Measurements from ENCODE around the gene CAPN11. TPM values are rescaled to one million over a fixed set of nuclear protein-coding genes. Genes with fewer than 3 reads are reported as not detected.

Gene CAPN11
- total and polyA plus RNA-seq, 2 experiments from 2014 or later = 1.1 to 1.7 TPM

DNA sequence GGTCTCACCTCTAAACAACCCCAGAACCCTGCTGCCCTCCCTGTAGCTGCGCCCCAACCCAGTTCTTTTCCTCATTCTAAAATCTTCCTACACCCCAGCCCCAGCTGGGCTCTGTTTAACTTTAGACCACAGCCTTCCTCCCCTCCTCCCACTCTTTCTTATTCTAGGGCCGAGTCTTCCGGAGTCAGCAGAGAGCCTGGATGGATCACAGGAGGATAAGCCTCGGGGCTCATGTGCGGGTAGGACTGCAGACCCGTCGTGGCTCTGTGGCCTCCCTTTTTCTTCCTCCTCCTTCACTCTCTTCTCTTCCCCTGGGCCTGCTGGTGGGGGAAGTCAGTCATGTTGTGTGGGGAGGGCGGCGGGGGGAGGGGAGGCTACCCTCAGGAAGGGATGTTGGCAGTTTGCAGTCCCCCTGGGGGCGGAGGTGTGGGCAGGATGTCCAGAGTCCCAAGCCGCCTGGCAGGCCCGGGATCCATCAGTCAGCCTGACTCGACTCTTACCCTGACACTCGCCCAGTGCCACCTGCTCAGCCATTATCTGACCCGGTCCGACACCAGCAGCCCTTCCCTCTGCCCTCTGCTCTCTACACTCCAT lies 8.1 kb downstream of the CAPN11 start:
- ATAC-seq (peak; percentile 86), DNase-seq (ENCODE audit: low spot score) (peak; percentile 78)
- peaks cover 20% of the 10 kb centered on the region for H3K4me1 ChIP-seq (ENCODE audit: insufficient read depth)
- H3F3A ChIP-seq (replicated peaks; ENCODE audit: low read depth) = no peaks in the 10 kb centered on the region
- peak overlapping the region; percentile 72; the same call in 1 of the 2 replicates for H3K27ac ChIP-seq (ENCODE audit: low read depth)
- H3K4me1 Mint-ChIP-seq = peaks cover 47% of the 10 kb centered on the region
- no peaks in the 10 kb centered on the region for H3K9me2 ChIP-seq (ENCODE audit: insufficient read depth)
- H3K27me3 Mint-ChIP-seq (ENCODE audit: insufficient read depth, low read depth, poor library complexity) = peaks cover 14% of the 10 kb centered on the region
- H3K36me3 ChIP-seq (ENCODE audit: insufficient read depth) = no peaks in the 10 kb centered on the region
- no peaks in the 10 kb centered on the region for H3K9me3 Mint-ChIP-seq
- H3K36me3 Mint-ChIP-seq (ENCODE audit: low read depth) = no peaks in the 10 kb centered on the region
- H3K27ac Mint-ChIP-seq = peak overlapping the region; percentile 88
- H4K20me1 ChIP-seq (replicated peaks; ENCODE audit: insufficient read depth) = no peaks in the 10 kb centered on the region
- peak overlapping the region; percentile 66 for H3K4me2 ChIP-seq
- TF ChIP-seq ZNF114 (CRISPR knock-in tag; IDR thresholded peaks at IDR 0.05) = no peak
- no peak for TF ChIP-seq ZNF331 (CRISPR knock-in tag; IDR thresholded peaks at IDR 0.05; ENCODE audit: low read depth)
- TF ChIP-seq EZH2phosphoT487 (IDR thresholded peaks at IDR 0.05; ENCODE audit: unreplicated experiment) = no peak
- TF ChIP-seq, protein P1, sequence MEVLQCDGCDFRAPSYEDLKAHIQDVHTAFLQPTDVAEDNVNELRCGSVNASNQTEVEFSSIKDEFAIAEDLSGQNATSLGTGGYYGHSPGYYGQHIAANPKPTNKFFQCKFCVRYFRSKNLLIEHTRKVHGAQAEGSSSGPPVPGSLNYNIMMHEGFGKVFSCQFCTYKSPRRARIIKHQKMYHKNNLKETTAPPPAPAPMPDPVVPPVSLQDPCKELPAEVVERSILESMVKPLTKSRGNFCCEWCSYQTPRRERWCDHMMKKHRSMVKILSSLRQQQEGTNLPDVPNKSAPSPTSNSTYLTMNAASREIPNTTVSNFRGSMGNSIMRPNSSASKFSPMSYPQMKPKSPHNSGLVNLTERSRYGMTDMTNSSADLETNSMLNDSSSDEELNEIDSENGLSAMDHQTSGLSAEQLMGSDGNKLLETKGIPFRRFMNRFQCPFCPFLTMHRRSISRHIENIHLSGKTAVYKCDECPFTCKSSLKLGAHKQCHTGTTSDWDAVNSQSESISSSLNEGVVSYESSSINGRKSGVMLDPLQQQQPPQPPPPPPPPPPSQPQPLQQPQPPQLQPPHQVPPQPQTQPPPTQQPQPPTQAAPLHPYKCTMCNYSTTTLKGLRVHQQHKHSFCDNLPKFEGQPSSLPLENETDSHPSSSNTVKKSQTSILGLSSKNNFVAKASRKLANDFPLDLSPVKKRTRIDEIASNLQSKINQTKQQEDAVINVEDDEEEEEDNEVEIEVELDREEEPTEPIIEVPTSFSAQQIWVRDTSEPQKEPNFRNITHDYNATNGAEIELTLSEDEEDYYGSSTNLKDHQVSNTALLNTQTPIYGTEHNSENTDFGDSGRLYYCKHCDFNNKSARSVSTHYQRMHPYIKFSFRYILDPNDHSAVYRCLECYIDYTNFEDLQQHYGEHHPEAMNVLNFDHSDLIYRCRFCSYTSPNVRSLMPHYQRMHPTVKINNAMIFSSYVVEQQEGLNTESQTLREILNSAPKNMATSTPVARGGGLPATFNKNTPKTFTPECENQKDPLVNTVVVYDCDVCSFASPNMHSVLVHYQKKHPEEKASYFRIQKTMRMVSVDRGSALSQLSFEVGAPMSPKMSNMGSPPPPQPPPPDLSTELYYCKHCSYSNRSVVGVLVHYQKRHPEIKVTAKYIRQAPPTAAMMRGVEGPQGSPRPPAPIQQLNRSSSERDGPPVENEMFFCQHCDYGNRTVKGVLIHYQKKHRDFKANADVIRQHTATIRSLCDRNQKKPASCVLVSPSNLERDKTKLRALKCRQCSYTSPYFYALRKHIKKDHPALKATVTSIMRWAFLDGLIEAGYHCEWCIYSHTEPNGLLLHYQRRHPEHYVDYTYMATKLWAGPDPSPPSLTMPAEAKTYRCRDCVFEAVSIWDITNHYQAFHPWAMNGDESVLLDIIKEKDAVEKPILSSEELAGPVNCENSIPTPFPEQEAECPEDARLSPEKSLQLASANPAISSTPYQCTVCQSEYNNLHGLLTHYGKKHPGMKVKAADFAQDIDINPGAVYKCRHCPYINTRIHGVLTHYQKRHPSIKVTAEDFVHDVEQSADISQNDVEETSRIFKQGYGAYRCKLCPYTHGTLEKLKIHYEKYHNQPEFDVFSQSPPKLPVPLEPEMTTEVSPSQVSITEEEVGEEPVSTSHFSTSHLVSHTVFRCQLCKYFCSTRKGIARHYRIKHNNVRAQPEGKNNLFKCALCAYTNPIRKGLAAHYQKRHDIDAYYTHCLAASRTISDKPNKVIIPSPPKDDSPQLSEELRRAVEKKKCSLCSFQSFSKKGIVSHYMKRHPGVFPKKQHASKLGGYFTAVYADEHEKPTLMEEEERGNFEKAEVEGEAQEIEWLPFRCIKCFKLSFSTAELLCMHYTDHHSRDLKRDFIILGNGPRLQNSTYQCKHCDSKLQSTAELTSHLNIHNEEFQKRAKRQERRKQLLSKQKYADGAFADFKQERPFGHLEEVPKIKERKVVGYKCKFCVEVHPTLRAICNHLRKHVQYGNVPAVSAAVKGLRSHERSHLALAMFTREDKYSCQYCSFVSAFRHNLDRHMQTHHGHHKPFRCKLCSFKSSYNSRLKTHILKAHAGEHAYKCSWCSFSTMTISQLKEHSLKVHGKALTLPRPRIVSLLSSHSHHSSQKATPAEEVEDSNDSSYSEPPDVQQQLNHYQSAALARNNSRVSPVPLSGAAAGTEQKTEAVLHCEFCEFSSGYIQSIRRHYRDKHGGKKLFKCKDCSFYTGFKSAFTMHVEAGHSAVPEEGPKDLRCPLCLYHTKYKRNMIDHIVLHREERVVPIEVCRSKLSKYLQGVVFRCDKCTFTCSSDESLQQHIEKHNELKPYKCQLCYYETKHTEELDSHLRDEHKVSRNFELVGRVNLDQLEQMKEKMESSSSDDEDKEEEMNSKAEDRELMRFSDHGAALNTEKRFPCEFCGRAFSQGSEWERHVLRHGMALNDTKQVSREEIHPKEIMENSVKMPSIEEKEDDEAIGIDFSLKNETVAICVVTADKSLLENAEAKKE (CRISPR knock-in tag; IDR thresholded peaks at IDR 0.05) = no peak
- TF ChIP-seq, protein P2, sequence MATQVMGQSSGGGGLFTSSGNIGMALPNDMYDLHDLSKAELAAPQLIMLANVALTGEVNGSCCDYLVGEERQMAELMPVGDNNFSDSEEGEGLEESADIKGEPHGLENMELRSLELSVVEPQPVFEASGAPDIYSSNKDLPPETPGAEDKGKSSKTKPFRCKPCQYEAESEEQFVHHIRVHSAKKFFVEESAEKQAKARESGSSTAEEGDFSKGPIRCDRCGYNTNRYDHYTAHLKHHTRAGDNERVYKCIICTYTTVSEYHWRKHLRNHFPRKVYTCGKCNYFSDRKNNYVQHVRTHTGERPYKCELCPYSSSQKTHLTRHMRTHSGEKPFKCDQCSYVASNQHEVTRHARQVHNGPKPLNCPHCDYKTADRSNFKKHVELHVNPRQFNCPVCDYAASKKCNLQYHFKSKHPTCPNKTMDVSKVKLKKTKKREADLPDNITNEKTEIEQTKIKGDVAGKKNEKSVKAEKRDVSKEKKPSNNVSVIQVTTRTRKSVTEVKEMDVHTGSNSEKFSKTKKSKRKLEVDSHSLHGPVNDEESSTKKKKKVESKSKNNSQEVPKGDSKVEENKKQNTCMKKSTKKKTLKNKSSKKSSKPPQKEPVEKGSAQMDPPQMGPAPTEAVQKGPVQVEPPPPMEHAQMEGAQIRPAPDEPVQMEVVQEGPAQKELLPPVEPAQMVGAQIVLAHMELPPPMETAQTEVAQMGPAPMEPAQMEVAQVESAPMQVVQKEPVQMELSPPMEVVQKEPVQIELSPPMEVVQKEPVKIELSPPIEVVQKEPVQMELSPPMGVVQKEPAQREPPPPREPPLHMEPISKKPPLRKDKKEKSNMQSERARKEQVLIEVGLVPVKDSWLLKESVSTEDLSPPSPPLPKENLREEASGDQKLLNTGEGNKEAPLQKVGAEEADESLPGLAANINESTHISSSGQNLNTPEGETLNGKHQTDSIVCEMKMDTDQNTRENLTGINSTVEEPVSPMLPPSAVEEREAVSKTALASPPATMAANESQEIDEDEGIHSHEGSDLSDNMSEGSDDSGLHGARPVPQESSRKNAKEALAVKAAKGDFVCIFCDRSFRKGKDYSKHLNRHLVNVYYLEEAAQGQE (IDR thresholded peaks at IDR 0.05; ENCODE audit: unreplicated experiment) = no peak
- TF ChIP-seq EZH2 (IDR thresholded peaks at IDR 0.05; ENCODE audit: low read depth, unreplicated experiment) = no peak
- no peak for TF ChIP-seq JUNB (IDR thresholded peaks at IDR 0.05; ENCODE audit: unreplicated experiment)
- TF ChIP-seq CREB1 (CRISPR knock-in tag; IDR thresholded peaks at IDR 0.05; ENCODE audit: low read depth) = no peak
- TF ChIP-seq ETS1 (IDR thresholded peaks at IDR 0.05) = no peak
- no peak for TF ChIP-seq STAT1 (IDR thresholded peaks at IDR 0.05; ENCODE audit: unreplicated experiment)
- TF ChIP-seq POLR2AphosphoS5 (IDR thresholded peaks at IDR 0.05; ENCODE audit: low read depth) = no peak
- TF ChIP-seq, protein P3, sequence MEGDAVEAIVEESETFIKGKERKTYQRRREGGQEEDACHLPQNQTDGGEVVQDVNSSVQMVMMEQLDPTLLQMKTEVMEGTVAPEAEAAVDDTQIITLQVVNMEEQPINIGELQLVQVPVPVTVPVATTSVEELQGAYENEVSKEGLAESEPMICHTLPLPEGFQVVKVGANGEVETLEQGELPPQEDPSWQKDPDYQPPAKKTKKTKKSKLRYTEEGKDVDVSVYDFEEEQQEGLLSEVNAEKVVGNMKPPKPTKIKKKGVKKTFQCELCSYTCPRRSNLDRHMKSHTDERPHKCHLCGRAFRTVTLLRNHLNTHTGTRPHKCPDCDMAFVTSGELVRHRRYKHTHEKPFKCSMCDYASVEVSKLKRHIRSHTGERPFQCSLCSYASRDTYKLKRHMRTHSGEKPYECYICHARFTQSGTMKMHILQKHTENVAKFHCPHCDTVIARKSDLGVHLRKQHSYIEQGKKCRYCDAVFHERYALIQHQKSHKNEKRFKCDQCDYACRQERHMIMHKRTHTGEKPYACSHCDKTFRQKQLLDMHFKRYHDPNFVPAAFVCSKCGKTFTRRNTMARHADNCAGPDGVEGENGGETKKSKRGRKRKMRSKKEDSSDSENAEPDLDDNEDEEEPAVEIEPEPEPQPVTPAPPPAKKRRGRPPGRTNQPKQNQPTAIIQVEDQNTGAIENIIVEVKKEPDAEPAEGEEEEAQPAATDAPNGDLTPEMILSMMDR (conservative IDR thresholded peaks at IDR 0.05; ENCODE audit: low read depth in 2 of 2) = no peak
- no peaks in the 10 kb centered on the region for H3K79me2 ChIP-seq (replicated peaks; ENCODE audit: insufficient read depth)
- H2AFZ ChIP-seq = peak overlapping the region; percentile 94
- H3K4me3 Mint-ChIP-seq = peak overlapping the region; percentile 48
- peak overlapping the region; percentile 25; the same call in 1 of the 2 replicates for H3K4me3 ChIP-seq
- H3K27me3 ChIP-seq (ENCODE audit: insufficient read depth) = no peaks in the 10 kb centered on the region

Measured in GM23338 (cell line).